Lung (tissue), 12 donors: ENCODE results near the gene IFT25. TPM values are rescaled to one million over a fixed set of nuclear protein-coding genes. Genes with fewer than 3 reads are reported as not detected.
A peak's percentile ranks its signal among the peaks of the same experiment; 100 is the strongest.

ENCODE experiments used
- ATAC-seq: fragments of 200-7000 bp; cut with Tn5 transposase; one replicate; pipeline ENCODE4 v1.9.1; 2020; ENCODE audit warnings: moderate number of reproducible peaks; ENCODE audit not compliant: insufficient read depth, low FRiP score
- DNase-seq, 3 donors: peaks; one replicate each; pipeline ENCODE4 v3.0.0-alpha.2; 2013 to 2017
- H3K27ac ChIP-seq, 2 donors: one replicate each; pipeline ENCODE4 v1.5.1; 2013; ENCODE audit warnings: mild to moderate bottlenecking in 2 of 2, moderate library complexity in 2 of 2, control low read depth in 1 of 2, inconsistent platforms in 1 of 2, low read depth in 1 of 2, low read length in 1 of 2
- H3K27me3 ChIP-seq, 3 donors: one replicate each; pipeline ENCODE4 v1.5.1; 2013; ENCODE audit warnings: low read length in 2 of 3; ENCODE audit not compliant: control insufficient read depth in 3 of 3, insufficient read depth in 3 of 3
- H3K36me3 ChIP-seq, 4 donors: one replicate each; pipeline ENCODE4 v1.5.1; 2013; ENCODE audit warnings: low read length in 4 of 4, mild to moderate bottlenecking in 1 of 4, moderate library complexity in 1 of 4; ENCODE audit not compliant: control insufficient read depth in 4 of 4, insufficient read depth in 4 of 4
- H3K4me1 ChIP-seq, 5 donors: one replicate each; pipeline ENCODE4 v1.5.1; 2013; ENCODE audit warnings: low read length in 5 of 5, mild to moderate bottlenecking in 2 of 5, moderate library complexity in 1 of 5; ENCODE audit not compliant: control insufficient read depth in 5 of 5, insufficient read depth in 5 of 5
- H3K4me3 ChIP-seq: one replicate; pipeline ENCODE4 v1.5.1; 2013; ENCODE audit warnings: mild to moderate bottlenecking, control low read depth, moderate library complexity
- H3K9ac ChIP-seq, 2 donors: one replicate each; pipeline ENCODE4 v1.5.1; 2013; ENCODE audit warnings: low read length in 2 of 2, control low read depth in 1 of 2; ENCODE audit not compliant: insufficient read depth in 1 of 2
- H3K9me3 ChIP-seq, 4 donors: one replicate each; pipeline ENCODE4 v1.5.1; 2013; ENCODE audit warnings: low read length in 3 of 4, mild to moderate bottlenecking in 1 of 4, moderate library complexity in 1 of 4; ENCODE audit not compliant: control insufficient read depth in 4 of 4, insufficient read depth in 3 of 4
- CTCF ChIP-seq: IDR thresholded peaks from 2 replicates; pipeline ENCODE4 v1.5.1; 2012; ENCODE audit warnings: mild to moderate bottlenecking; ENCODE audit errors: control extremely low read depth, extremely low read depth
- WGBS, 2 donors: extraction: QIAGEN DNeasy Blood & Tissue Kit; methylation state at CpG; one replicate each; pipeline ENCODE4 v1.1.7; 2013; 5-methylcytosine and 5-hydroxymethylcytosine counted together
- polyA plus RNA-seq, 2 donors: library from polyadenylated mRNA; stranded (reverse); fragments of 200-250 nt; gene quantifications; one replicate each; pipeline ENCODE4 v1.2.1, GENCODE V29; 2013
- total RNA-seq, 2 donors: library from RNA; depleted of rRNA in 1 of 2; stranded (reverse); fragments of >200 nt in 1 of 2; gene quantifications; one replicate each; pipeline ENCODE4 v1.2.1, GENCODE V29; 2014 to 2021
- donor health status: control.
- donor health status: control.
- donor health status: Bipolar disorder and iron deficiency.
- donor health status: healthy.
- donor health status: DM: yes; HTN: yes; CAD: no.

Gene IFT25
- total and polyA plus RNA-seq, 4 donors, result 18.2 to 46.1 (median 31.6) TPM

GRCh38 chr1:53949023-53949990 lies 3.8 kb upstream of the IFT25 start:
- Histone ChIP-seq H3K27ac (no peak overlapping the region), H3K9ac (no peak overlapping the region), H3K9me3 (no peaks in the 10 kb centered on the region), H3K27me3 (no peaks in the 10 kb centered on the region), H3K4me1 (peaks cover 0 to 25% (median 10%) of the 10 kb centered on the region in 5 donors), H3K4me3 (no peak overlapping the region), H3K36me3 (peaks cover 4 to 7% (median 6%) of the 10 kb centered on the region in 4 donors)
- DNase-seq (peak; percentile 43 to 68 (median 62)), ATAC-seq (no peak)
- WGBS, 2 donors, result 85 to 91% methylated on average over 4 of the region's 4 CpGs
- no peak for TF ChIP-seq CTCF

- no peak overlapping the region for H3K9ac ChIP-seq
These were observed 2.8 kb upstream of the IFT25 start for GRCh38 chr1:53948291-53948690.

GRCh38 chr1:53947172-53947907 lies 1.8 kb upstream of the IFT25 start:
- TF ChIP-seq CTCF, result no peak
- Histone ChIP-seq H3K4me1 (peaks cover 5 to 25% (median 10%) of the 10 kb centered on the region in 5 donors), H3K27me3 (no peaks in the 10 kb centered on the region), H3K9me3 (no peaks in the 10 kb centered on the region), H3K4me3 (peak overlapping the region; percentile 58), H3K27ac (peak overlapping the region in 1 of 2 donors; percentile 6), H3K9ac (peak overlapping the region in 1 of 2 donors; percentile 59), H3K36me3 (peaks cover 2 to 7% (median 4%) of the 10 kb centered on the region in 4 donors)
- 58 to 69% methylated on average over 6 of the region's 6 CpGs for WGBS, 2 donors
- ATAC-seq, result no peak
- DNase-seq, result peak in 2 of 3 donors; percentile 17 to 31

More at GRCh38 chr1:53948291-53948690, 2.8 kb upstream of the IFT25 start:
- no peak overlapping the region for H3K27ac ChIP-seq
- H3K27me3 ChIP-seq, result no peaks in the 10 kb centered on the region
- H3K36me3 ChIP-seq, result peaks cover 2 to 7% (median 4%) of the 10 kb centered on the region in 4 donors
- H3K4me3 ChIP-seq, result no peak overlapping the region
- no peaks in the 10 kb centered on the region for H3K9me3 ChIP-seq
- TF ChIP-seq CTCF, result no peak
- WGBS, 2 donors, result 94% methylated on average over 5 of the region's 5 CpGs
- peaks cover 0 to 25% (median 10%) of the 10 kb centered on the region in 5 donors for H3K4me1 ChIP-seq
- DNase-seq (no peak), ATAC-seq (no peak)
